ENCODE measurements around the gene SPATA2.

- TF ChIP-seq CTCF (IDR thresholded peaks at IDR 0.05; ENCODE audit: low read length) (no peak), EZH2phosphoT487 (IDR thresholded peaks at IDR 0.05; ENCODE audit: low read length) (no peak)
These were observed 35.2 kb downstream of the SPATA2 start for GRCh38 chr20:49880177-49880576.
